GM19099 (cell line): ENCODE measurements around the gene CNFN.

Experiments
- POLR2A ChIP-seq: IDR thresholded peaks from 3 replicates; pipeline ENCODE4 v1.6.1; 2011; ENCODE audit warnings: low read depth; ENCODE audit not compliant: insufficient read length; ENCODE audit errors: extremely low read depth

CNFN gene

GRCh38 chr19:42389899-42390298 lies at the start of gene CNFN:
Gene CNFN (minus strand): TSS chr19:42390297. CDS start chr19:42389037, 1,260 bp downstream.
- no peak for TF ChIP-seq POLR2A

- no peak for TF ChIP-seq POLR2A
Measured at GRCh38 chr19:42436006-42436405, 45.9 kb upstream of the CNFN start.

GRCh38 chr19:42435316-42435715 lies 45.2 kb upstream of the CNFN start:
- TF ChIP-seq POLR2A, result no peak

- no peak for TF ChIP-seq POLR2A
Measured at GRCh38 chr19:42433503-42434260, 43.6 kb upstream of the CNFN start.

- no peak for TF ChIP-seq POLR2A
Measured at GRCh38 chr19:42431486-42431885, 41.4 kb upstream of the CNFN start.

GRCh38 chr19:42428676-42429075 lies 38.6 kb upstream of the CNFN start:
- TF ChIP-seq POLR2A, result no peak

GRCh38 chr19:42427313-42427712 lies 37.2 kb upstream of the CNFN start, which contains the start of gene LIPE:
Gene LIPE (minus strand): TSS chr19:42427388. CDS start chr19:42427149, 239 bp downstream.
- TF ChIP-seq POLR2A, result no peak

- TF ChIP-seq POLR2A, result no peak
Measured at GRCh38 chr19:42426643-42427042, 36.5 kb upstream of the CNFN start.

GRCh38 chr19:42424712-42425131 lies 34.6 kb upstream of the CNFN start:
- TF ChIP-seq POLR2A, result no peak

GRCh38 chr19:42424345-42424707 lies 34.2 kb upstream of the CNFN start:
- TF ChIP-seq POLR2A, result no peak

- peak; percentile 45 for TF ChIP-seq POLR2A
Measured at GRCh38 chr19:42423462-42424344, 33.6 kb upstream of the CNFN start.

GRCh38 chr19:42422901-42423461 lies 32.9 kb upstream of the CNFN start:
- TF ChIP-seq POLR2A, result no peak

GRCh38 chr19:42422092-42422900 lies 32.2 kb upstream of the CNFN start:
- TF ChIP-seq POLR2A, result no peak

- TF ChIP-seq POLR2A, result no peak
Measured at GRCh38 chr19:42421591-42422031, 31.5 kb upstream of the CNFN start.

- no peak for TF ChIP-seq POLR2A
Measured at GRCh38 chr19:42421101-42421500, 31.0 kb upstream of the CNFN start.
